Esophagus mucosa (tissue), 1 donor: Measurements from ENCODE around the gene NPLOC4. TPM values are rescaled to one million over a fixed set of nuclear protein-coding genes. Genes with fewer than 3 reads are reported as not detected.
A peak's percentile ranks its signal among the peaks of the same experiment; 100 is the strongest.

Experiments
- ATAC-seq: fragments of 200-7000 bp; cut with Tn5 transposase; one replicate; pipeline ENCODE4 v1.9.1; 2020
- total RNA-seq: library from RNA; stranded (reverse); gene quantifications from one replicate; pipeline ENCODE4 v1.2.4, GENCODE V29; 2023
- donor health status: DM: yes; HTN: yes; CAD: no.

The NPLOC4 gene
- total RNA-seq, 1 donor from 2014 or later = 92.8 TPM

DNA sequence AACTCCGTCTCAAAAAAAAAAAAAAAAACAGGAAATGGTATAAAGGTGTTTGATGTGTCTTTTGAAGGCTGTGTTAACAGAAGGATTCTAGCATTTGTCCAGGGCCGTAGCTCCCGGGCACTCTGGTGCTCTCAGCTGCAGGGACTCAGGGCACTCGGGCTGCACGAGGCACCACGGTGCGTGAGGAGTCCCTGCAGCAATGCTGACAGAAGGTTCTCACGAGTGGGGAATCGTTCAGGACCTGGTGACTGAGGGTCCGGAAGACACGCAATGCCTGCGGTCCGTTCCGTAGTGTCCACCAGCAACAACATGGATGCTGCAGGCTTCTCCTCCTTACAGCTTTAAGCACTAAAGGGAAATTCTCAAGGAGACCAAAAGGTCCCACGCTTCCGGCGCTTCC is 72.1 kb downstream of the NPLOC4 start:
- no peak for ATAC-seq

DNA sequence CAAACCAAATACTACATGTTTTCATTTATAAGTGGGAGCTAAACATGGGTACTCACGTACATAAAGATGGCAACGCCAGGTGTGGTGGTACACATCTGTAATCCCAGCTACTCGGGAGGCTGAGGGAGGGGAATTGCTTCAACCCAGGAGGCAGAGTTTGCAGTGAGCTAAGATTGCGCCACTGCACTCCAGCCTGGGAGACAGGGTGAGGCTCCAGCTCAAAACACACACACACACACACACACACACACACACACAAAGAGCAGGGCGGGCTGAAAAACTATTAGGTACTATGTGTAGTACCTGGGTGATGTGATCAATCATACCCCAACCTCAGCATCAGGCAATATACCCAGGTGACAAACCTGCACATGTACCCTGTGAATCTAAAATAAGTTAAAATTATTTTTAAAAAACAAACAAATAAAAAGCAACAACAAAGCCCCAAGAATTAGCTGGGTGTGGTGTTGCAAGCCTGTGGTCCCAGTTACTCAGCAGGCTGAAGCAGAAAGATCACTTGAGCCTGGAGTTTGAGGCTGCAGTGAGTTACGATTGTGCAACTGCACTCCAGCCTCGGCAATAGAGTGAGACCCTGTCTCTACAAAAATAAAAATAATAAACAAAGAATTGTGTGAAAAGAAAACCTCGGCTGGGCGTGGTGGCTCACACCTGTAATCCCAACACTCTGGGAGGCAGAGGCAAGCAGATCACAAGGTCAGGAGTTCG is 72.9 kb downstream of the NPLOC4 start:
- no peak for ATAC-seq

DNA sequence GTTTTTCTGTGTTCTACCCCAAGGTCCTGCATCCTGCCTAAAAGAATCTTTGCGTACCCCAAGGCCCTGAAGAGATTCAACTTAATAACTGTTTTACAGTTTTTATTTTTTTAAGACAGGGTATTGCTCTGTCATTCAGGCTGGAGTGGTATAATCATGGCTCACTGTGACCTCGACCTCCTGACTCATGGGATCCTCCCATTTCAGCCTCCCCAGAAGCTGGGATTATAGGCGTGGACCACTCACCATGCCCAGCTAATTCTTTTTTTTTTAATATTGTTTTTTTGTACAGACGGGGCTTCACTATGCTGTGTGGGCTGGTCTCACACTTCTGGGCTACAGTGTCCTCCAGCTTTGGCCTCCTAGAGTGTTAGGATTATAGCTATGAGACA is 75.4 kb downstream of the NPLOC4 start:
- no peak for ATAC-seq

DNA sequence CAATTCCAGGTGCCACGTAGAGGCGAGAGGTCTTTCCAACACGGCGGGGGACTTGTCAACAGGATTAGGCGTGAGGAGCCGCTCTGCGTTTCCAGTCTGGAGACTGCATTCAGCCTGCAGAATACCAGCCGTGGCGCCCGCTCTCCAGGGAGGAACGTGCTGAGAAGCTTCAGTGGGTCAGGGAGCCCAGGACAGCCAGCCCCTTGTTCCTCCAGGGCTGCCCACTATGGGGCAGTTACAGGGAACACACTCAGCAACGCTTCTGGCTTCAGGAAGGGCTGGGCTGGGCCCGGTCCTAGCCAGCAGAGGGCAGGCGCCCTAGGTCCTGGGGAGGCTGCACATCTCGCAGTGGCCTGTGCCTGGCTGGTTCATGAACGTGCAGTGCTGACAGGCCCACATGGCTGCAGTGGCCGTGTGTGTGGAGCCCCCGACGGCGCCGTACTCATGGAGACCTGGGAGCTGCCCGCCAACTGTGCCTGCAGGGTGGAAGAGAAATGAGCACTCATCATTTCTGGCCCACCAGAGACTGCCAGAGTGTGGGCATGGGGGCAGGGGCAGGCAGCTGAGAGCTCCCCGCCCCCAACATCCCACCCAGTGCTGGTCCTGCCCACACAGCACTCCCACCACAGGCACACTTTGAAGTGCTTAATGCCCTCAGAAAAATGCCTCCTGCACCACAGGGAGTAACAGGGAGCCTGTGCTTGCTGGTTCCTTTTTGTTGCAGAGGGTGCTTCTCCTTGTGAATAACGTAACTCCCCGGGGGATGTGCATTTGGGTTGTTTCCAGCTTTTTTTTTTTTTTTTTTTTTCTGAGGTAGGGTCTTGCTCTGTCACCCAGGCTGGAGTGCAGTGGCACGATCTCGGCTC is 77.7 kb downstream of the NPLOC4 start:
- ATAC-seq = peak; percentile 6

DNA sequence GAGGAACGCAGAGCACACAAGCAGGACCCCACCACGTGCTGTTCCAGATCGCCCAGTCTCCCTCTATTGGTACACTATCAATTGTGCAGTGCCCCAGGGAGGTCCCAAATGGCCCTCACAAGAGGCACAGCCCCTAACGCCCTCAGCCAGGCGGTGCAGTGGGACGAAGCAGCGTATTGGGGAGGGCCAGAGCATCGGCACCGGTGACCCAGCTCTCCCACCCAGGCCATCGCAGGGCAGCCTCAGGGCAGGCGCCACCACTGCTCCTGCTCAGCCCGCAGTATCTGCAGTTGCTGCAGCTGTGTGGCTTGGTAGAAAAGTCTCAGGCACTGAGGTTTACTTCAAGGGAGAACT is 78.8 kb downstream of the NPLOC4 start:
- ATAC-seq = no peak

DNA sequence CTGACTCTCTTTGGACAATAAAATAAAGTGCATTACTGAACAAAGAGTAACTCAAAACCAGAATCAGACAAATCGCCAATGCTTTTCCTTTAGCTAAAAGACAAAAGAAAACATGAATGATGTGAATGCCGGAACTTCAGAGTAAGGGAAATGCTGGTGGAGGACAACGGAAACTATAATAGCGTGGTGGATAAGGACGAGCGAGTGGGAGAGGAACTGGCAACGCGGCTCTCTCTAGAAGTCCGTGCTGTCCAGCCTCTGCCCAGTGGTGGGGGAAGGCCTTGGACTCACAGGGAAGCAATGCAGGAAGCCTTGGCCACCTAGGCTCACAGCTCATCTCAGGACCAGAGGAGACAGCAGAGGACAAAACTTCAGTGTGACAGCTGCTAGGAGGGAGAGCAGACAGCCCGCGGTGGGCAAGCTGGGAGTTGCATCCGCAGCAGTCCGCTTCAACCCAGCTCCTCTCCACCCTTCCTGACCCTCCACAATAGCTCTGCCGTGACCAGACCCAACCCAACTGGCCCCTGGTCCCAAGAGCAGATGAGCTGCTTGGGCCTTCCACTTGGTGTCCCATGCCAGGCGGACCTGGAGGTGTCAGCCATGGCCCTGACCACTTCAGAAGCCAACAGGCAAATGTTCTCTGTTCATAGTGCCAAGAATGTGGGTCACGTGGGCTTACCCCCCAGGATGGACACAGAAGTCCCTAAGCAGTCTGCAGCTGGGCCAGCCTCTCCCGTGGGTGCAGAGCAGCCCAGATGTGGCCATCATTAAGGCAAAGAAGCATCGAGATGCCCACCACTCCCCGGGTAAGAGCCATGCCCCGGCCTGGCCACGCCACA is 79.4 kb downstream of the NPLOC4 start:
- ATAC-seq = no peak

DNA sequence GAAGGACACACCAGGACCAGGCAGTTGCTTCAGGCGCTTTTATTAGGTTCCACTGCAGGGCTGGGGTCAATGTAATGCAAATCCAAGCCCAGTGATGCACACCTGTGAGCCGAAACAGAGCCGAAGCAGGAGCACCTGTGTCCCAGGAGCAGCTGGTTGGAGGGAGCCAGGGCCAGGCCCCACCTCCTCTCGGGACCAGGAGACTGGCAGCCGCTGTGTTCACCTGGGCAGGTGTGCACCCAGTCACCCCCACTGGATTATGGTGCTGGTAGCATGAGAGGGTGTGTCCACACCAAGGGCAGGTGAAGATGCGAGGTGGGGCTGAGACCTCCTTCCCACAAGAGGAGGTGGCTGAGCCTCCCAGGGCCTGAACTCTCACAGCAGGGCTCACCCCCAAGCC is 80.0 kb downstream of the NPLOC4 start:
- ATAC-seq = no peak

DNA sequence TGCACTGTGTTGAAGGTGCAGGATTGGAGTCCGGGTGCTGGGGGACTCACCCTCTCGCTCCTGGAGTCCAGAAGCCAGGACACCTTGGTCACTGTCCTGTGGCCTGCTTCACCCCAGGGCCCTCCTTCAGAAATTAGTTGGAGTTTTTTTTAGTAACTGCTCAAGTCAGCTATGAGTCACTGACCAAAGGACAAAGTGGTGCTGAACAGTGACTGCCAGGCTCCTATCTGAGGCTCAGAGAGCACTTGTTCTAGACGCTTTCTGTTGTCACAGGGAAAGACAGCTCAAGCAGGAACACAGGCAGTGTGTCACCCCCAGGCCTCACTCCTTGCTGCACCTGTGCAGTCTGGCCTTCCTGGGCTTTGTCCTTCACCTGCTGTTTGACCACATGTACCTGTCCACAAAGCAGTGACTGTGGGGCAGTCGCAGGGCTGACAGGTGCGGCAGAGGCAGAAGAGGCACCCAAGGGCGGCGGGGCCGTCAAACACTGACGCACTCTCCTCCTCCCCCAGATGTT is 80.7 kb downstream of the NPLOC4 start:
- ATAC-seq = no peak

DNA sequence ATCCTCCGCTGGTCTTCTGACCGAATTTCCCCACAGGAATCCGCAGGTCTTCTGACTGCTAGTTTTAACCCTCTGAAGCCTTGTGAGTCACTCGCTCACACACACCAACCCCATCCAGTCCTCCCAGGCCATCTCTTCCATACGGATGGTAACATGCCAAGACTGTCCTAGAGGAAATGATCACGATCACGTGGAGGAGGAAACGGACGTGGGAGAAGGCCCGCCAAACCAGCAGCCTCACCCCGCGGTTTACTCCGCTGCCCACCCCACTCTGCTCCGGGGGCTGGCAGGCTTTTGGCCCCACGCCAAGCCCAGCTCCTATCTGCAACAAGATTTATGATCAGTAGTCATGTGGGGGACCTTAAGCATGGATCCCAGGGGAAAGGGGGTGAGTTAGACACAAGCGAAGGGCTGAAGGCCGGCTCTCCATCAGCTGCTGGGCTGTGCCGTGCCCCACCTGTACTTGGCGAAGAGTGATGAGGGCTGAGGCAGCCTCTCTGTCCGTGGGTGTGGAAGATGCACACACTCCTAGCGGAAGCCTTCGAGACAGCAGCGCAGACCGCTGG is 83.2 kb downstream of the NPLOC4 start:
- peak; percentile 44 for ATAC-seq

DNA sequence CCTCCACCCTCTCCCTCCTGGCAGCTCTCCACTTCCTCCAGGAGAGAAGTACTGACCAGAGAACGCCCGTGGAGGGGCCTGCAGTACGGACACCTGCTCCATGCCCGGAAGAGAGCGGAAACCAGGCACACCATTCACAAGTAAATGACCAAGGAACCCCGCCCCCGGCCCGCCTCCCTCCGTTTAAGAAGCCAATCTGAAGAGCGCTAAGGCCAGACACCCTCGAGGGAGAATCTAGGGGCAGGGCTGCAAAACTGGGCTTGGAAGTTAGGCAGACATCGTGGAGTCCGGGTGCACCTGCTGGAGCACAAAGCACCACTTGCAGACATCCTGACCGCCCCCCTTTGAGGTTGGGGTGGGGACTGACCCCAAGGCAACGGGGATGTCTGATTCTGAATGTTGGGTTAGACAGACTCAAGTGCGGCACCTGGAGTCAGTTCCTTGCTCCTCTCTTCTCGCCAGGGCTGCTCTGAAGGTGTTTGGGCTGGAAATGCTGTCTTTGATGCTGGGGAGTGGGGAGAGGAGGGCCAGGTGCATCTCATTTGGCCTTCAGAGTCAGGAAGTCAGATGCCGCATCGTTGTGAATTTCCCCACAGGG is 83.8 kb downstream of the NPLOC4 start:
- peak; percentile 58 for ATAC-seq

DNA sequence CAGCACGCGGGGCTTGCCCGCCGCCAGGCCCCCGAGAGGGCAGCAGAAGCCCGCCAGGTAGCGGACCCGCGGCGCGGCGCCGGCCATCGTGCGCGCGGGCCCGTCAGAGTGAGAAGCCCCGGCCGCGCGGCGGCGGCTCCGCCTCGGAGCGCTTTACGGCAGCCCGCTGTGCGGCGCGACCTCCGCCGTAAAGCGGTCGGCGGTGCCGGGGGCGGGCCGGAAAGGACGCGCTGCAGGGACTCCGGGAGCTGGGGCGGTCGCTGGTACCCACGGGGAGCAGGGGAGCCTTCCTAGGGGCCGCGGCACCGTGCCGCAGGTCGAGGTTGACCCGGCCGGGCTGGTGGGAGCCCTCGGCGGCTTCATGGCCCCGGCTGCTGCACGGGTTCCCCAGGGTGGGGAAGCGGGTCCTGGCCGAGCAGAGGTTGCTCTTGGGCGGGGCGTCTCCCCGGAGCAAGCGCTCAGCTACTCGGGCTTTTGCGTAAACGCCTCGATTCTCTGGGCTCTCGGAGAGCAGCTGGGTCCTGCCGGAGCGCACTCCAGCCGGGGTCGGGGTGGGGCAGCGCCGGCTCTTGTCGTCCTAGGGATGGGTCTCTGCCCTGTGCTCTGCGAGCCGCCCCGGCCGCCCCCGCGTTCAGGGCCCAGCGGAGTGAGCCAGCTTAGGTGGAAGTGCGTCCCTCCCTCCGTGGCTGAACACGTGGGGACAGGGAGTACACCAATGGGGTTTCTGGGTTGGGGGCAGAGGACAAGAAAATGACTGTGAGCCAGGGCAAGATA is 84.5 kb downstream of the NPLOC4 start, which contains the start of gene FAAP100:
Gene FAAP100, minus strand, starts transcription at position 110 of the 774 bp plus-strand sequence. Its CDS starts 23 bp downstream, at position 87.
- peak; percentile 77 for ATAC-seq

DNA sequence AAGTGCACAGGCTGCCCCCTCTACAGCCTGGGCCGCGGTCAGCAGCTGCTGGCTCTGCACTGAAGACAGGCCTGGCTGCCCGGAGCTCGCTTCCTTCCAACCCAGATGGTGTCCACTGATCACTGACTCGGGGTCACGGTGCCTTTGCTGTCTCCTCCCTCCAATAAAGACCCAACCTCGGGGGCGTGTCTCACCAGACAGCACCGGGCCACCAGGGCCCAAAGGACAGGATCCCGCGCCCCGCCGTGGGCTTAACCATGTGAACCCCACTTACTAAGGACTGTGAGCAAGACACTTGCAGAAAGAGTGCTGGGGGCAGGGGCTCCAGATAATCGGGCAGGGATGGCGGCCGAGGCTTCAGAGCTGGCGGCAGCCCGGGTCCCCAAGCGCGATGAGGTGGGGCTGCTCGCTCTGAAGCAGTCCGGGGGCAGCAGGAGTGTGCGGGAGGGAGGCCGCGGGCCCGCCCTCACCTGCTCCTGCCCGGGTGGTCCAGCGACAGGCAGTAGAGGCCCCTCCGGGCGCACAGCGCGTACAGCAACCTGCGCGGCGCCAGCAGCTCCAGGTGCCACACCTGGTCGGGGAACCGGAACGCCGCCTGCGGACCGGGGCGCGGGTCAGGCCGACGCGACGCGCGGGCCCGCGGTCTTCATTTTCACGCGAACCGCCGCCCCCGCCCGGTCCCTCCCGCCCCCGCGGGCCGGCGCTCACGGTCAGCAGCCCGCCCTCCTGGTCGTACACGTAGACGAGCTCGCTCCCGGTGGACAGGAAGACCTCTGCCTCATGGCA is 85.3 kb downstream of the NPLOC4 start:
- ATAC-seq = peak; percentile 5

DNA sequence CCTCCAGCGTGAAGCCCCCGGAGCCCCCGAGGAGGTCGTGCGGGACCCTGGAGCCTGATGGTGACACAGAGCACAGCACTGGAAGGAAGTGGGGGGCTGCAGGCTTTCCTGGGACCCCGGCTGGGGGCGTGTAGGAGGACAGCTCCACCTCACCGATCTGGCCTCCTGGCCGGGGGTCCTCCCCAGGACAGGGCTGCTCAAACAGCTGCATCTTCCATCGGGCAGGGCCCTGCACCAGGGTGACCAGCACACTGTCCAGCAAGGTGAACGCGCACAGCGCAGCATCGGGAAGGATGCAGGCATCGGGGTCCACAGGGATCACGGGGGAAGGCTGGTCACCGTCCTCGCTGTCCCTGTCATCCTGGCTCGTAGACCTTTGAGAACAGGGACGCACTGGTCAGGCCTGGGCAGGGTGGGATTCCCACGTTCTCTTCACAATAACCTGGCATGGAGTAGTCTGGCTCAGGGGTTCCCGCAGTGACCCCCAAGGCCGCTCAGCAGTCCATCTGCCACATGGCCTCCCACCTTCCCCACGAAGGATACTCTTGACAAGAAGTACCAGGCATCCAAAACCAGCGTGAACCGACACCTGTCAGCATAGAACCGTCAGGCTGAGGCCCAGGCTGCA is 86.0 kb downstream of the NPLOC4 start:
- ATAC-seq = no peak

DNA sequence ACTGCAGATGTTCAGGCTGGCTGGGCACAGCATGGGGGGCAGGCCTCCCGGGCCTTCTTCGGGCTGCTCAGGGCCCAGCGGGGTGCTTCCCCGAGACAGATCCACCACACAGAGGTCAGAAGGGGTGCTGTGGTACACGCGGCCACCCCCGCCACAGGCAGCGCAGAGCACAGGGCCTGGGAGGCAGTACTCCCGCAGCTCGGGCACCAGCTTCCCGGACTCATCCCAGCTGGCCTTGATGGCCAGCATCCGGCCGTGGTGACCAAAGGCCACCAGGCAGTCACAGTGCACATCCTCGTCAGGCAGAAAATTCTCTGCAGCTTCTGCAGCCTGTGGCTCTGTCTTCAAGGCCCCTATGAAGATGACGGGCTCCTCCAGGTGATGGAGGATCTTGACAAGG is 86.6 kb downstream of the NPLOC4 start:
- no peak for ATAC-seq

DNA sequence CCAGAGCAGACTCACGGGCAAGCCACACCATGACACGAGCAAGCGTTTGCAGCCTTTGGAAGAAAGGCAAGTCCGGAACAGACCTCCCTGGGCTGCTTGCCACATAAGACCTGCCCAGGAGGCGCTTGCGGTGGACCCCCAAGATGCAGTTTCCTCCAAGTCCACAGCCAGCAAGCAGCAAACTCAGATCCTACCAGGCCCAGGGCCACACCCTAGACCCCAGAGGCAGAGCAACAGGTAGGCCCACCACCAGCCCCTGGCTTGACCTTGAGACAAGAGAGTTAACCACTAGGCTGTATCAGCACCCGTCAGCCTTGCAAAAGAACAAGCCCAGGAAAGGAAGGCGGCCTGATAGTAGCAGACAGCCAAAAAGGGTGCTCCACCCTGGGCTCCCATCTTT is 87.1 kb downstream of the NPLOC4 start:
- no peak for ATAC-seq

DNA sequence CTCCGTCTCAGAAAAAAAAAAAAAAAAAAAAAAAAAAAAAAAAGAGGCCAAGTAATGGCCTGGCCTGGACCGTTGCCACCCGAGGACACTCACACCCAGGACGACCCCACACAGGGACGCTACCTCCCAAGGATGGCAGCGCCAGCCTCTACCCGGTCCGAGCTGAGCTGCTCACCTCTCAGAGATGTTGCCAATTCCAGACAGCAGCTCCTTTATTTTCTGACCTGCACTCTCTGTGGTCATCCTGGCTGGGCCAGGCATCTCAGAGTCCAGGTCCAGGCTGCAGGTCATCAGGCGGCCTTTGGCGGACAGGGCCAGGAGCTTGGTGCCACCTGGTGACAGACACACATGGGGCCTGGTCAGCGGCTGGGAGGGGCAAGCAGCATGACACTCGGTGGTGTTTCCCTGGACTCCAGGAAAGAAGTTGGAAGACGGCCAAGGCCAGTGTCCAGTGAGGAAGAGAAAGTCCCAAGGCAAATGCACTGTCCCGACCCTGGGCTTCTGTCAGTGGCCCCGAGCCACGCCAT is 87.8 kb downstream of the NPLOC4 start:
- ATAC-seq = no peak

DNA sequence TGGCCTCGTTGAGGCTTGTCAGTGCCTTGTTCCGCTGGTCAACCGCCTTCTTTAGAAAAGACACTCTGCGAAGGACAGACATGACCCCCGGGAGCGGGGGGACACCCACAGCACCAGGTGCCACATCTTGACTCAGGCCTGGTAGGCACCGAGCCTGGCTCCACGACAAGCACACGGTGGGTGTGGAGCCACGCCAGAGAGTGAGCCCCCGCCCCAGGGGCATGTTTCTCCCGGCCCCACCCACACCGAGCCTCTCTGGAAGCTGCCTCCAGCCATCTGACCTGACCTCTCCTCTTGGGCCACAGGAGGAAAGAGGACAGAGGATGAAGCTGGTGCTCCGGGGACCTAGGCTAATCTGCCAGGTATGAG is 89.3 kb downstream of the NPLOC4 start:
- ATAC-seq = no peak

DNA sequence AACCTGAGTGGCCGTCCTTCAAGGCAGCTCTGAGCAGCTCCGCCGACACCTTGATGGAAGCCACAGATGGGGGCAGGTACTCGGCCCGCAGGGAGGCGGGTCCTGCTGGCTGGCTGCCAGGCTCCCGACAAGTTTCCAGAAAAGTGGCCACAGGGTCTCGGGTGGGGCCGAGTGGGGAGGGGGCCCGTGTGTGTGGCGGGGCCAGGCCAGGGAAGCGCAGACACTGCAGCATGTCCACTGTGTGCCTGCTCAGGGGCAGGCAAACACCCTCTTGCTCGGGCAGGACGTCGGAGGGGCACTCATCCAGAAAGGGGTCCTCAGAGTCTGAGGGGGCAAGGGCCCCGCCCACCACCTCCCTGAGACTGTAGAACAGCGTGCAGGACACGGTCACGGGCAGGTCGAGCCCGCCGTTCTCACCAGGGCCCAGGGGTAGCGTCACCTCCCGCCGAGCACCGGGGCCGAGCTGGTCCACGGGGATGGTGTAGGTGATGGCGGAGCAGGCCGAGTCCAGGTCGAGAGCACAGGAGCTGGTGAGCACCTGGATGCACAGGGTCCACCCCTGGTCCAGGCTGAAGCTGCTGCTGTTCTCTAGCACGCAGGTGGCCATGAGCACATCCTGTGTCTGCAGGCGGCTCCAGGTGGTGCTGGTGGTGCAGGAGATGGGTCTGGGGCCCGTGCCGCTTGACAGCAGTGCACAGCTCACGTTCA is 89.9 kb downstream of the NPLOC4 start:
- ATAC-seq = no peak
